Activated CD8-positive, alpha-beta memory T cell treated with anti-CD3 and anti-CD28 coated beads, Interleukin-2, amount 50 U/mL, for 24 hours (primary cell): ENCODE measurements around the gene ANKRD13C.

ENCODE experiments used
- DNase-seq: peaks from one replicate; pipeline ENCODE4 v3.0.0-alpha.2; 2020; ENCODE audit errors: extremely low read depth

Gene ANKRD13C

DNA sequence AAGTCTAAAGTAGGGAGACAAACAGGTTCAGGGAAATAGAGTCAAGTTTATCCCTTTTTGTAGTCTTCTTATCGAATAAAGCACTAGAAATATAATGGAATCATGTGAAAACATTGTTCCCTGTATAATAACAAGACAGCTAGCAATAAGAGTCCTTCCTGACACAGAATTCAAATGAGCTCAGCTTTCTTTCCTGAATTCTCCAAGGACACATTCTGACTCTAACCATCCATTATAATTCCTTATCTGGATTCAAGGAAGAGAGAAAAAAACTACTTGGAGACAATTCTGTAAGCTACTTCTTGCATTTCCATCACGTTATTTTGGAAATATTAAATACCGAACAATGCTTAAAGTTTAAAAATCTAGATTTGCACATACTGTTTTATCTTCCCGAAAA lies 58.8 kb downstream of the ANKRD13C start:
- DNase-seq = no peak

DNA sequence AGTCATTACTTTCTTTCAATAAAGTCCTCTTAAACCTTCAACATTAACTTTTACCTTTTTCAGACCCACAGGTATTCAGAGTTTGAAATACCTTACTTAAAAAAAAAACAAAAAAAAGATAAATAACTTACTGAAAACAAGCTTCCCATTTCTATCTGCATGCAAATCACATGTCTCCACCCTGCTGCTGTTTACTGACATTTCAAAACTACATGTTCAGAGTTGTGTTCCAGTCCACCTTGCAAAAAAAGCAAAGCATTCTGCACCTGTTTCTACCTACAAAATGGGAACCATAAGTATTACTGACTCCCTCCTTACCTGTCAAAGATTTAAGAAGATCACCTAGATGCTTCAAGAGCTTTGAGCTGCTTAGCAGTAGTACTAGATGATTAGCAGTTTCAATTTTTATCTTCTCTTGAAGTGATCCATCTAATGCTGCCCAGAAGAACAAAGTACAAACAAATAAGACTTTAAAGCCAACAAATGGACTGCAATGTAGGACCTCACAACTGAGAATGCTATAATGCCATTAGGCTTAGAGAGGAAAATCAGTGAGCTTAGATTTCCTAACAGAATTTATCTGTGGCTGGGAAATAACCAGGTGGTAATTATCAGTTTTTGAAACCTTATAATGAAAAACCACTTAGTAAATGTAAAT lies 61.2 kb downstream of the ANKRD13C start:
- no peak for DNase-seq

DNA sequence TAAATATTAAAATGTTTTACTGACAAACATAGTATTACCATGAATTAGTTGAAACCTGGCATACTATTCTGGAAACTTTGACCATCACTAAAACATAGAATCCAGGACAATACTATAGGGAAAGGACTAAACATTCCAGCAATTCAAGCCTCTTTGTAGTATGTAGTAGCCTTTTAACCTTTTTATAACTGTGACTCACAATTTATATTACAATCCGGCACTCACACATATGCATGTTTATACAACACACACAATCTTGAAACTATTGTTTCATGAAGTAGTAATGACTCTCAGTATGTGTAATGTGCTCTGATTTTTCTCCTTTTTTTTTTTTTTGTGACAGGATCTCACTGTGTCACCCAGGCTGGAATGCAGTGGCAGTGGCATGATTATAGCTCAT lies 64.3 kb downstream of the ANKRD13C start:
- DNase-seq = no peak

GRCh38 chr1:70288166-70288565 lies 66.4 kb downstream of the ANKRD13C start:
- no peak for DNase-seq

DNA sequence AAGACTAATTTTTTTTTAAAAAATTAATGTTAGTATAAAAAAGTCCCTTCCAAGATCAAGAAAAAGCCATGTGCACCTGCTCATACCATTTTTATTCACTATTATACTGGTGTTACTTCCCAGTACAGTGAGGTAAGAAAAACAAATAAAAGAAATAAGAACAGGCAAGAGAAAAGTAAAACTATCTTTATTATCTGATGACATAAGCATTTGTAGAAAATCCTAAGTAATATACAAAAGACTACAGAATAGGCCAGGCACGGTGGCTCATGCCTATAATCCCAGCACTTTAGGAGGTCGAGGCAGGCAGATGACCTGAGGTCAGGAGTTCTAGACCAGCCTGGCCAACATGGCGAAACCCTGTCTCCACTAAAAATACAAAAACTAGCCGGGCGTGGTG lies 68.1 kb downstream of the ANKRD13C start:
- no peak for DNase-seq

DNA sequence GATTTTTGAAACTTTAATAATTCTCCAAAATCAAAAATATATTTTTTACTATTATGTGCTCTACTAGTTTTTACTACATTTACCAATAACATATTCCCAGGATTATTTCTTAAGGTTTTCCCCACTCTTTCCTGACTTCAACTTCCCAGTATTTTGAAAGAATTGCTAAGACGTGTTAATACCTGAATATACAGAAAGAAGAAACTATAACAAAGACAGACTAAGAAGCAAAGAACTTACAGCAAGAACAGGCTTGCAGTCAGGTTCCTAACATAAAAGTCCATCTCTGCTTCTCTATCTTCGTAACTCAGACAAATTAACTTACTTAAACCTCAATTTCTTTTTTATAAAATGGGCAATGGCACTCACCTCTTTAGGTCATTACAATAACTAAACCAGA lies 70.2 kb downstream of the ANKRD13C start:
- DNase-seq = no peak

GRCh38 chr1:70278710-70279109 lies 75.8 kb downstream of the ANKRD13C start:
- no peak for DNase-seq

DNA sequence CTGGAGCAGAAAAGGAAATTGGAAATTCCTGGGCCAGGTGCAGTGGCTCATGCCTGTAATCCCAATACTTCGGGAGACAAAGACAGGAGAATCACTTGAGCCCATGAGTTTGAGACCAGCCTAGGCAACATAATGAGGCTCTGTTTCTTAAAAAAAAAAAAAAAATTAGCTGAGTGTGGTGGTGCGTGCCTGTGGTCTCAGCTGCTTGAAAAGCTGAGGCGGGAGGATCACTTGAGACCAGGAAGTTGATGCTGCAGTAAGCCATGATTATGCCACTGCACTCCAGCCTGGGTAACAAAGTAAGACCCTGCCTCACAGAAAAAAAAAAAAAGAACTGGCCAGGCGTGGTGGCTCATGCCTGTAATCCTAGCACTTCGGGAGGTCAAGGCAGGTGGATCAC lies 76.6 kb downstream of the ANKRD13C start:
- DNase-seq = no peak

- no peak for DNase-seq
These were observed 88.6 kb downstream of the ANKRD13C start for GRCh38 chr1:70265946-70266345.

- DNase-seq = no peak
These were observed 89.7 kb downstream of the ANKRD13C start for GRCh38 chr1:70264839-70265238.

DNA sequence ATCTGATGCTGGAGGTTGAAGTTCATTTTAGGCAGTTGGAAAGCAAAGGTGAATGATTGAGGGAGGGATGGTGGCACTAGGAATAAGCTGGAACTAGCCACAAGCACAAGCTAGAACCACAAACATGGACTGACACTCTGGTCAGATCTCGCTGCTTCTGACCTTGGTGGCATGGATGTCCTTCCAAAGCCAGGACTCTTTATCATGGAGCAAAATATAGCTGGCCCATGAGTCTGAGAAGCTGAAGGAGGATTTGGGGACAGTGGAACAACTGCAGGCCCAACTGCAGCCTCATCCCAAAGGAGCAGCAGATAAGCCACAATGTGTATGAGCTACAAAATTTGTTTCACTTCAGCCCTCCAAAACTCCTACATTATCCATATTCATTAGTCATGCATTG lies 97.9 kb downstream of the ANKRD13C start:
- no peak for DNase-seq

DNA sequence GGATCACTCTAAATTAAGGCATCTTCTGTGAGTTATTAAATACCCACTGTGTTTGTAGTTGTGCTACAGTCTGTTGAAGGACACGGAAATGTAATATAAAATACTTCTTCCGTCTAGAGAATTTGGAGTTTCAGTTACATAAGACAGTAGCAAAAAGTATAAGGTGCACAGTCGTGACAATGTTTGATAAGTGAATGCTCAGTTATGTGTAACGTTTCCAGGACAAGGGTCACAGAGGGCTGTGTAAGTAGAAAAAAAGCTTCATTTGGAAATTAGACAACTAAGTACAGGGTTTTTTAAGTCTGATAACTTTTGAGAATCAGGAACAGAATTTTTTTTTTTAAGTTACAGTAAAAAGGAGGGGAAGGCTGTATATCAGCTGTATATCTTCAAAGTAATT lies 105.8 kb downstream of the ANKRD13C start:
- no peak for DNase-seq

DNA sequence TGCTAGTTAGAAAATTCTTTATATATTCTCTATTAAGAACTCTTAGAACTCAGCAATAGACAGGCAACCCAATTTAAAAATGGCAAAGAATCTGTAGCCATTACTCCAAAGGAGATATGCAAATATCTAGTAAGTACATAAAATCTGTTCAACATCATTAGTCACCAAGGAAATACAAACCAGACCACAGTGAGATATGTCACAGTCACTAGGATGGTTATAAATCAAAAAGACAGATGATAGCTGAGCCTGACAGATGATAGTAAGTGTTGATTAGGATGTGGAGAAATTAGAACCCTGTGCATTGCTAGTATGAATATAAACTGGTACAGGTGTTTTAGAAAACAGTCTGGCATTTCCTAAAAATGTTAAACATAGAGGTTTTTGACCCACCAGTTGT lies 106.8 kb downstream of the ANKRD13C start:
- DNase-seq = no peak

GRCh38 chr1:70247122-70247521 lies 107.4 kb downstream of the ANKRD13C start:
- no peak for DNase-seq

GRCh38 chr1:70239940-70240339 lies 114.6 kb downstream of the ANKRD13C start:
- DNase-seq = no peak

DNA sequence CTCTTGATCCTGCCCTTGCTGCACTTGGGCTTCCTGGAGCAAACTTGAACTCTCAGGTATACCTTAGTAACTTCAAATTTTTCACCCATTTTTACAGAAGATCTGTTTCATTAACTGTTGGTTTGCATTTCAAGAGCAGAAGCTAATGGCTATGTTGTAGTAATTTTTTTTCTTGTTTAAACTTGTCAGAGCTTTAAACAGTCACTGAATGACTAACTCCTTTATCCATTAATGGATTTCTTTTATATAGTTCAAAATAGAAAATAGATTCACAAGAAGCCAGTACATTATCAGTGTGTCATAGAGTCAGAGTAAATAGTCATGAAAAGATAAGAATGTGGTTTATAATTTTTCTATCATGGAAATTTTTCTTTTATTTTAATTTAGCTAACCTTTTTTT lies 119.8 kb downstream of the ANKRD13C start:
- DNase-seq = no peak

DNA sequence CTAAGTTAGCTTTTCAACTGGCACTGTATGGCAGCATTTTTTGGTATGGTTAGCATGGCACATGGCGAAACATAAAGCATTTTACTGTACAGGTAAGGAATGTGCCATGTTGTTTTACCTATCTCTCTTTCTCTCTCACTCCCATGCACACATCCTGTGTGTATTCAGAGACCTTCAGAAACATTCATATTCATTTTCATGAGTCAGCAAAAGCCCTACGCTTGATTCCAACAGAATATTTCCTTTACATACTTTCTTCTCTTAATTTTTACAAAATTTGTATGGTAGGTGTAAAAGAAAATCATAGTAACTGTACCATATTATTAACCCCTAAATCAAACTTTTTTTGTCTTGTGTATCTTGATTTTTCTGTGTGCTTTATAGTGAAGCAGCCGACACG lies 123.0 kb downstream of the ANKRD13C start:
- no peak for DNase-seq

DNA sequence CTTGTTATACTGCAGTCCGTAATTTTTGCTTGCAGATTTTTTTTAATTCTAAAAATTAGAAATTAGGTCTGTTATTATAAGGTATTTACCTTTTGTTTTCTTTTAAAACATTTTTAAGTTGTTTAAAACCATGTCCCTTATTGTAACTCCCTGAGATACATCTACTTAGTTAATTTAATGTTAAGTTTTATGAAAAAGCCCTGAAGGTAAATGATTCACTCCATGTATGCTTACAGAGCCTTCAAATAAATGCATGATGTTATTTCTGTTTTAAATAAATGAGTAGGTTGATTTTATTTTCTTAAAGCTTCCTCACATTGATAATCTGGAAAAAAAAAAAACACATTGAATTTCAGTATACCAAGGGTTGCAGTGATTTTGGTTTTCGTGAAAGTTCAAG lies 125.9 kb downstream of the ANKRD13C start:
- DNase-seq = no peak

- DNase-seq = no peak
These were observed 127.1 kb downstream of the ANKRD13C start for GRCh38 chr1:70227439-70227838.

GRCh38 chr1:70224954-70225353 lies 129.6 kb downstream of the ANKRD13C start:
- DNase-seq = no peak

DNA sequence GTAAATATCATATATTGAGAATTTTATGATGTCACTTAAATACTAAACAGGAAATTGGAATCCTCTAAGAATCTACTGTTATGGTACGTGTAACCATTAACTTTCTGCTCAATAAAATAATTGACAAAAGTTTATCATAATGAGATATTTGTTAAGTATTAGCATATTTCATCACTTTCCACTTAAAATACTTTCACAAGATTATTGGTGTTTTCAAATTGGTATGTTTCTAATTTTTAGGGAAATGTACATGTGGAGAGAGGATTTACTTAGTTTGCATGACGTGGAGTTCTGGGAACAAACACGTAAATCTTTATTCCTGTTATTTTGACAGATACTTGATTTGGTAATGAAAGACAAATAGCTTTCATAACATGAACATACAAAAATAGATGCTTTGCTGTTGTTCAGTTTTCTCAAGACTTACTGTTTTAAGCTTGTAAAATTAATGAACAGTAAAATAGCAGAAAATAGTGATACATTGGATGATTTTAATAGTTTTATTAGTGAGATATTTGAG lies 131.7 kb downstream of the ANKRD13C start:
- no peak for DNase-seq

DNA sequence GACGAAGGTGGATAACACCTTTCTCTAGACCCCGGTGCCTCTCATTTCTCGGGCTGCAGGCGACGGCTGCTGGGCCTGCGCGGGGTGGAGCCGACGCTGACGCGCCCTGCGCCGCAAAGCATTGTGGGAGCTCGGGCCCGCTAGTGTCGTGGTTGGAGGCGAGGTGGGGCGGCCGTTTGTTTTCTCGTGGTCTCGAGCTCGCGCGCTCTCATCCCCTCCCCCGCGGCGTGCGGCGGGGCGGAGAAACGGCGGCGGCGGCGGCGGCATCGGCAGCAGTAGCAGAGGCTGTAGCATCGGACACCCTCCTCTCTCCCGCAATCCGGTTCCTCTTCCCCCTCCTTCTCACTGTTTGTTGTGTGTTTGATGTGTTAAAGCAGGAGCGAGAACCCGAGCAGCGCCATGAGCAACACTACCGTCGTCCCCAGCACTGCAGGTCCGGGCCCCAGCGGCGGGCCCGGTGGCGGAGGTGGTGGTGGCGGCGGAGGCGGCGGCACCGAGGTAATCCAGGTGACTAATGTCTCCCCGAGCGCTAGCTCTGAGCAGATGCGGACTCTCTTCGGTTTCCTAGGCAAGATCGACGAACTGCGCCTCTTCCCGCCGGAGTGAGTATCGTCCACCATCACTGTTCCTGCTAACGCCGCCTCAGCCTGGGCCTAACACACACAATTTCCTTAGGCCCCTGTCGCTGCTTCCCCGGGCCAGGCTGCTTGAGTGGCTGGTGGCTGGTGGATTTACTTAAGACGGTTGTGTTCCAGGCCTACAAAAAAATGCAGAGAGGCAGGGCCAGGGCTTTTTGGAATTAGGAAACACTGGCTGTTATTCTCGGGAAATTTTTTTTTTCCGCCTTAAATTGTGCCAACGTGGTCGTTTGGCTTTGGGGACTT lies 133.0 kb downstream of the ANKRD13C start, which contains the start of gene SRSF11:
TSS of gene SRSF11 (plus strand) at position 143 of the 884 bp plus-strand sequence. CDS start at position 400, 257 bp downstream.
- peak; percentile 91 for DNase-seq
